Stimulated activated CD8-positive, alpha-beta memory T cell treated with anti-CD3 and anti-CD28 coated beads, Interleukin-7, amount 100 ng/mL, for 48 hours (primary cell): ENCODE data around the gene SLC25A4.
A peak's percentile ranks its signal among the peaks of the same experiment; 100 is the strongest.
"Not testable (repeated sequence)": the region's sequence is repeated elsewhere in the genome, so short reads cannot be mapped to it uniquely, and the experiment has no call there.

ENCODE experiments used
- DNase-seq, 2 donors: peaks; one replicate each; pipeline ENCODE4 v3.0.0-alpha.2; 2020; ENCODE audit warnings: low read depth in 1 of 2; ENCODE audit errors: extremely low read depth in 1 of 2

The SLC25A4 gene

GRCh38 chr4:185171373-185172071, 28.5 kb downstream of the SLC25A4 start:
- DNase-seq = no peak

- DNase-seq = no peak
Observed at GRCh38 chr4:185179488-185179887, 36.4 kb downstream of the SLC25A4 start.

GRCh38 chr4:185182239-185182638, 39.2 kb downstream of the SLC25A4 start:
- DNase-seq = no peak

GRCh38 chr4:185183622-185184281, 40.7 kb downstream of the SLC25A4 start:
- peak in 1 of 2 donors; percentile 46 for DNase-seq

GRCh38 chr4:185186769-185187168, 43.7 kb downstream of the SLC25A4 start:
- no peak for DNase-seq

GRCh38 chr4:185189606-185190305, 46.7 kb downstream of the SLC25A4 start:
- DNase-seq = no peak

GRCh38 chr4:185190306-185190856, 47.3 kb downstream of the SLC25A4 start:
- no peak for DNase-seq

- DNase-seq = no peak
Observed at GRCh38 chr4:185192059-185192458, 49.0 kb downstream of the SLC25A4 start.

GRCh38 chr4:185194924-185195888, 52.1 kb downstream of the SLC25A4 start:
- no peak for DNase-seq

GRCh38 chr4:185196437-185196836, 53.4 kb downstream of the SLC25A4 start:
- no peak for DNase-seq

- DNase-seq = not testable (repeated sequence)
Observed at GRCh38 chr4:185198189-185198588, 55.1 kb downstream of the SLC25A4 start.
